Rectal smooth muscle tissue (tissue), 1 donor: ENCODE data around the gene ACSM6.
"Not testable (repeated sequence)": the region's sequence is repeated elsewhere in the genome, so short reads cannot be mapped to it uniquely, and the experiment has no call there.

Experiments used
- H3K27ac ChIP-seq: one replicate; pipeline ENCODE4 v1.7.0; 2013; ENCODE audit warnings: low read depth, low read length, inconsistent platforms
- H3K27me3 ChIP-seq: one replicate; pipeline ENCODE4 v1.7.0; 2013; ENCODE audit warnings: low read length; ENCODE audit not compliant: control insufficient read depth, insufficient read depth
- H3K36me3 ChIP-seq: one replicate; pipeline ENCODE4 v1.7.0; 2013; ENCODE audit warnings: low read length; ENCODE audit not compliant: control insufficient read depth, insufficient read depth
- H3K4me1 ChIP-seq: one replicate; pipeline ENCODE4 v1.7.0; 2013; ENCODE audit warnings: low read length; ENCODE audit not compliant: control insufficient read depth, insufficient read depth
- H3K4me3 ChIP-seq: one replicate; pipeline ENCODE4 v1.7.0; 2013; ENCODE audit warnings: low read length
- H3K9ac ChIP-seq: one replicate; pipeline ENCODE4 v1.7.0; 2013; ENCODE audit warnings: low read length

ACSM6 gene

GRCh38 chr10:95188593-95188992 lies 5.4 kb upstream of the ACSM6 start:
- H3K4me3 ChIP-seq = no peak overlapping the region
- H3K36me3 ChIP-seq = no peaks in the 10 kb centered on the region
- no peak overlapping the region for H3K27ac ChIP-seq
- H3K9ac ChIP-seq = no peak overlapping the region
- no peaks in the 10 kb centered on the region for H3K4me1 ChIP-seq
- no peaks in the 10 kb centered on the region for H3K27me3 ChIP-seq

GRCh38 chr10:95196046-95196445 lies 2.0 kb downstream of the ACSM6 start:
- Histone ChIP-seq H3K4me1 (no peaks in the 10 kb centered on the region), H3K27ac (no peak overlapping the region), H3K36me3 (no peaks in the 10 kb centered on the region), H3K27me3 (no peaks in the 10 kb centered on the region), H3K9ac (no peak overlapping the region), H3K4me3 (no peak overlapping the region)

GRCh38 chr10:95201736-95202135 lies 7.7 kb downstream of the ACSM6 start:
- no peaks in the 10 kb centered on the region for H3K4me1 ChIP-seq
- H3K4me3 ChIP-seq = no peak overlapping the region

GRCh38 chr10:95202865-95203264 lies 8.8 kb downstream of the ACSM6 start:
- not testable (repeated sequence) for H3K27ac ChIP-seq, H3K4me1 ChIP-seq, H3K9ac ChIP-seq, H3K27me3 ChIP-seq, H3K4me3 ChIP-seq, H3K36me3 ChIP-seq

More at GRCh38 chr10:95201736-95202135, 7.7 kb downstream of the ACSM6 start:
- Histone ChIP-seq H3K27me3 (no peaks in the 10 kb centered on the region), H3K9ac (no peak overlapping the region), H3K27ac (no peak overlapping the region), H3K36me3 (no peaks in the 10 kb centered on the region)

- Histone ChIP-seq H3K4me1 (no peaks in the 10 kb centered on the region), H3K9ac (no peak overlapping the region), H3K36me3 (no peaks in the 10 kb centered on the region), H3K27me3 (no peaks in the 10 kb centered on the region), H3K27ac (no peak overlapping the region), H3K4me3 (no peak overlapping the region)
These were observed 14.8 kb downstream of the ACSM6 start for GRCh38 chr10:95208702-95209391.

GRCh38 chr10:95209509-95210127 lies 15.6 kb downstream of the ACSM6 start:
- Histone ChIP-seq H3K36me3 (no peaks in the 10 kb centered on the region), H3K4me1 (no peaks in the 10 kb centered on the region), H3K27me3 (no peaks in the 10 kb centered on the region), H3K9ac (no peak overlapping the region), H3K27ac (no peak overlapping the region), H3K4me3 (no peak overlapping the region)

GRCh38 chr10:95211606-95212279 lies 17.7 kb downstream of the ACSM6 start:
- Histone ChIP-seq H3K9ac (no peak overlapping the region), H3K36me3 (no peaks in the 10 kb centered on the region), H3K27ac (no peak overlapping the region), H3K4me3 (no peak overlapping the region), H3K27me3 (no peaks in the 10 kb centered on the region), H3K4me1 (no peaks in the 10 kb centered on the region)

GRCh38 chr10:95214369-95214768 lies 20.3 kb downstream of the ACSM6 start:
- Histone ChIP-seq H3K36me3 (no peaks in the 10 kb centered on the region), H3K27ac (no peak overlapping the region), H3K9ac (no peak overlapping the region), H3K27me3 (no peaks in the 10 kb centered on the region), H3K4me3 (no peak overlapping the region), H3K4me1 (no peaks in the 10 kb centered on the region)

- no peaks in the 10 kb centered on the region for H3K27me3 ChIP-seq
- H3K36me3 ChIP-seq = no peaks in the 10 kb centered on the region
- H3K9ac ChIP-seq = no peak overlapping the region
- no peaks in the 10 kb centered on the region for H3K4me1 ChIP-seq
- no peak overlapping the region for H3K4me3 ChIP-seq
- no peak overlapping the region for H3K27ac ChIP-seq
These were observed 20.8 kb downstream of the ACSM6 start for GRCh38 chr10:95214793-95215192.

- H3K27ac ChIP-seq = no peak overlapping the region
- H3K4me1 ChIP-seq = no peaks in the 10 kb centered on the region
- H3K36me3 ChIP-seq = no peaks in the 10 kb centered on the region
- H3K4me3 ChIP-seq = no peak overlapping the region
- H3K9ac ChIP-seq = no peak overlapping the region
- no peaks in the 10 kb centered on the region for H3K27me3 ChIP-seq
These were observed 23.4 kb downstream of the ACSM6 start for GRCh38 chr10:95217476-95217875.

- Histone ChIP-seq H3K27me3 (no peaks in the 10 kb centered on the region), H3K9ac (no peak overlapping the region), H3K36me3 (no peaks in the 10 kb centered on the region), H3K27ac (no peak overlapping the region), H3K4me3 (no peak overlapping the region), H3K4me1 (no peaks in the 10 kb centered on the region)
These were observed 26.5 kb downstream of the ACSM6 start for GRCh38 chr10:95220539-95220938.

GRCh38 chr10:95221124-95221523 lies 27.1 kb downstream of the ACSM6 start:
- Histone ChIP-seq H3K4me1 (no peaks in the 10 kb centered on the region), H3K36me3 (no peaks in the 10 kb centered on the region), H3K9ac (no peak overlapping the region), H3K27ac (no peak overlapping the region), H3K4me3 (no peak overlapping the region), H3K27me3 (no peaks in the 10 kb centered on the region)

GRCh38 chr10:95225136-95225535 lies 31.1 kb downstream of the ACSM6 start:
- no peaks in the 10 kb centered on the region for H3K4me1 ChIP-seq
- H3K9ac ChIP-seq = no peak overlapping the region
- no peak overlapping the region for H3K4me3 ChIP-seq
- no peaks in the 10 kb centered on the region for H3K27me3 ChIP-seq
- H3K27ac ChIP-seq = no peak overlapping the region
- H3K36me3 ChIP-seq = no peaks in the 10 kb centered on the region
